Effector memory CD4-positive, alpha-beta T cell (primary cell): ENCODE data around the gene ELAVL1.
"Not testable (repeated sequence)": the region's sequence is repeated elsewhere in the genome, so short reads cannot be mapped to it uniquely, and the experiment has no call there.

Experiments
- DNase-seq, 3 donors: peaks; one replicate each; pipeline ENCODE4 v3.0.0-alpha.2; 2020
- H3K27ac ChIP-seq: 2 replicates; pipeline ENCODE4 v1.7.0; 2013; ENCODE audit warnings: mild to moderate bottlenecking, low read length, moderate library complexity; ENCODE audit not compliant: insufficient read depth, poor library complexity, severe bottlenecking
- H3K27me3 ChIP-seq: replicated peaks from 2 replicates; pipeline ENCODE4 v1.7.0; 2013; ENCODE audit warnings: mild to moderate bottlenecking, low read length; ENCODE audit not compliant: insufficient read depth, control insufficient read depth, poor library complexity, severe bottlenecking
- H3K36me3 ChIP-seq: 2 replicates; pipeline ENCODE4 v1.7.0; 2013; ENCODE audit warnings: mild to moderate bottlenecking, low read length, moderate library complexity; ENCODE audit not compliant: control insufficient read depth, insufficient read depth
- H3K4me1 ChIP-seq: 2 replicates; pipeline ENCODE4 v1.7.0; 2013; ENCODE audit warnings: low read length, mild to moderate bottlenecking; ENCODE audit not compliant: control insufficient read depth, insufficient read depth, poor library complexity, severe bottlenecking
- H3K4me3 ChIP-seq: 2 replicates; pipeline ENCODE4 v1.7.0; 2013; ENCODE audit warnings: low read length, low read depth, mild to moderate bottlenecking; ENCODE audit not compliant: insufficient read depth, poor library complexity, severe bottlenecking
- H3K9me3 ChIP-seq: 2 replicates; pipeline ENCODE4 v1.7.0; 2013; ENCODE audit warnings: mild to moderate bottlenecking, low read length, moderate library complexity; ENCODE audit not compliant: control insufficient read depth

The ELAVL1 gene

GRCh38 chr19:7918615-7919421 lies 86.6 kb downstream of the ELAVL1 start:
- Histone ChIP-seq H3K36me3 (peaks cover 15% of the 10 kb centered on the region), H3K4me1 (peaks cover 43% of the 10 kb centered on the region), H3K4me3 (no peak overlapping the region), H3K27ac (no peak overlapping the region), H3K9me3 (no peaks in the 10 kb centered on the region), H3K27me3 (peaks cover 31% of the 10 kb centered on the region)
- no peak for DNase-seq

GRCh38 chr19:7918062-7918614 lies 87.3 kb downstream of the ELAVL1 start:
- peaks cover 31% of the 10 kb centered on the region for H3K27me3 ChIP-seq
- H3K27ac ChIP-seq, H3K9me3 ChIP-seq, DNase-seq: not testable (repeated sequence)
- H3K4me1 ChIP-seq: peaks cover 43% of the 10 kb centered on the region
- peaks cover 13% of the 10 kb centered on the region for H3K36me3 ChIP-seq
- peak overlapping the region; percentile 40 for H3K4me3 ChIP-seq

GRCh38 chr19:7917267-7918061 lies 88.0 kb downstream of the ELAVL1 start:
- peaks cover 43% of the 10 kb centered on the region for H3K4me1 ChIP-seq
- peak overlapping the region; percentile 40 for H3K4me3 ChIP-seq
- no peak overlapping the region for H3K27ac ChIP-seq
- no peaks in the 10 kb centered on the region for H3K9me3 ChIP-seq
- peak in 1 of 3 donors; percentile 39 for DNase-seq
- peaks cover 31% of the 10 kb centered on the region for H3K27me3 ChIP-seq
- H3K36me3 ChIP-seq: peaks cover 12% of the 10 kb centered on the region

- Histone ChIP-seq H3K27me3 (peaks cover 31% of the 10 kb centered on the region), H3K36me3 (peaks cover 11% of the 10 kb centered on the region), H3K4me3 (peak overlapping the region; percentile 40), H3K9me3 (no peaks in the 10 kb centered on the region), H3K4me1 (peaks cover 42% of the 10 kb centered on the region), H3K27ac (no peak overlapping the region)
- DNase-seq: no peak
Observed at GRCh38 chr19:7916955-7917266, 88.5 kb downstream of the ELAVL1 start.

- H3K27ac ChIP-seq: no peak overlapping the region
- H3K4me3 ChIP-seq: peak overlapping the region; percentile 50
- H3K9me3 ChIP-seq: no peaks in the 10 kb centered on the region
- peaks cover 36% of the 10 kb centered on the region for H3K4me1 ChIP-seq
- DNase-seq: peak; percentile 38 to 53 (median 49)
- H3K27me3 ChIP-seq: peaks cover 31% of the 10 kb centered on the region
- peaks cover 17% of the 10 kb centered on the region for H3K36me3 ChIP-seq
Observed at GRCh38 chr19:7916103-7916954, 89.1 kb downstream of the ELAVL1 start.

GRCh38 chr19:7915250-7916102 lies 90.0 kb downstream of the ELAVL1 start:
- Histone ChIP-seq H3K4me3 (peak overlapping the region; percentile 50), H3K27me3 (peaks cover 31% of the 10 kb centered on the region), H3K9me3 (no peaks in the 10 kb centered on the region), H3K36me3 (peaks cover 25% of the 10 kb centered on the region), H3K27ac (no peak overlapping the region), H3K4me1 (peaks cover 31% of the 10 kb centered on the region)
- DNase-seq: no peak

- Histone ChIP-seq H3K36me3 (peaks cover 34% of the 10 kb centered on the region), H3K4me1 (peaks cover 26% of the 10 kb centered on the region), H3K9me3 (no peaks in the 10 kb centered on the region), H3K27ac (no peak within 1 kb of the TSS), H3K27me3 (peaks cover 31% of the 10 kb centered on the region), H3K4me3 (no peak within 1 kb of the TSS)
- no peak for DNase-seq
Observed at GRCh38 chr19:7914598-7915045, 90.8 kb downstream of the ELAVL1 start, which contains the start of gene TGFBR3L. Gene TGFBR3L (plus strand): TSS chr19:7914830.

- no peak overlapping the region for H3K4me3 ChIP-seq
- peaks cover 25% of the 10 kb centered on the region for H3K4me1 ChIP-seq
- no peak for DNase-seq
- no peaks in the 10 kb centered on the region for H3K9me3 ChIP-seq
- no peak overlapping the region for H3K27ac ChIP-seq
- H3K27me3 ChIP-seq: peaks cover 29% of the 10 kb centered on the region
- peaks cover 39% of the 10 kb centered on the region for H3K36me3 ChIP-seq
Observed at GRCh38 chr19:7914099-7914498, 91.3 kb downstream of the ELAVL1 start.

- H3K4me1 ChIP-seq: peaks cover 25% of the 10 kb centered on the region
- H3K4me3 ChIP-seq: no peak overlapping the region
- H3K9me3 ChIP-seq: no peaks in the 10 kb centered on the region
- H3K36me3 ChIP-seq: peaks cover 43% of the 10 kb centered on the region
- peaks cover 25% of the 10 kb centered on the region for H3K27me3 ChIP-seq
- no peak overlapping the region for H3K27ac ChIP-seq
- DNase-seq: no peak
Observed at GRCh38 chr19:7913652-7914051, 91.8 kb downstream of the ELAVL1 start.
